ENCODE measurements around the gene NOX4. TPM values are rescaled to one million over a fixed set of nuclear protein-coding genes. Genes with fewer than 3 reads are reported as not detected.

NOX4 gene
- polyA plus RNA-seq, 6 donors from 2014 or later, result not detected

DNA sequence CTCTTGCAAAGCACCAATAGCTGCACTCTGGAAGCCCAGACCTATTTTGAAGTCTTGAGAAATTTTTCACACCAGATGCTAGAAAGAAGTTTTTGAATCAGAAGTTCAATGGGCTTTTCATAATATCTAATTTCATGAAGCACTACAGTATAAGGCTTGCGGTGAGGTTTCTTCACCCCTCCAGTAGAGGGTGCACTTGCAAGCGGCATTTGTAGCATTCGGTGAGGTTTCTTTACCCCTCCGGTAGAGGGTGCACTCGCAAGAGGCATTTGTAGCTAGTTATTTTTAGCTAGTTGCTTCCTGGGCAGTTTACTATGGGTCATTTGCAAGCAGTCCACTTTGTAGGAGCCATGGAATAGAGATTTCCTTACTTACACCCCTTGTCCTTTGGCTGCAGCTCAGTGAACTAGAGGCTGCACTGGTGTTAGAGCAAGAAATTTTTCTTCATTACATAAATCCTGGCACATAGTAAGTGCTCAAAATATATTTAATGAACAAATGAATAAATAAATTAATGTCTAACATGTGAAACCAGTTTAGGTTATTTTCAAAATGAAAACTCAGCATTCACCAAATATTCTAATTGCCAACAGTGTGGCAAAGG, 7.8 kb upstream of the NOX4 start:
- no peaks in the 10 kb centered on the region for H3K36me3 Mint-ChIP-seq
- no peak overlapping the region for H3K4me3 Mint-ChIP-seq
- H3K27me3 Mint-ChIP-seq, result peaks cover 0 to 5% (median 0%) of the 10 kb centered on the region in 3 donors
- no peaks in the 10 kb centered on the region for H3K4me1 Mint-ChIP-seq
- ATAC-seq (ENCODE audit: low read depth in 2 of 2) (no peak), DNase-seq (no peak)
- peaks cover 0 to 12% (median 0%) of the 10 kb centered on the region in 7 donors for H3K9me3 Mint-ChIP-seq
- H3K27ac Mint-ChIP-seq, result no peak overlapping the region

DNA sequence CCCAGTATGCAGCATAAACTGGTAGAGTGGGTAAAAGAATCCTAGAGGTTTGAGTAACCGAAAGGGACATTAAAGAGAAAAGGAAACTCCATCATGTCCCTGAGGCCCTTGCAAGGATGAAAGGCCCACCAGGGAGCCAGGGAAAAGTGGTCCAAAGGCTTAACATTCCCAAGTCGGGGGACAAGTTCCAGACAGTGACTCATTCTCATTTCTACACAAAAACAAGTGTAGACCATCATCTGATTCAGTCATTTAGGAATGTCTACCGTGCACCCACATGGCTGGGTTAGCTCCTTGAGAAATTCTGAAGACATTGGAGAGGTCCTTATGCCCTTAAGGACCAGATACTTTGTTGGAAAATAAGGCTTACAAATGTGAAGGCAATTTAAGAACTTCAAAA, 4.8 kb upstream of the NOX4 start:
- peaks cover 1 to 13% (median 8%) of the 10 kb centered on the region in 3 donors for H3K27me3 Mint-ChIP-seq

DNA sequence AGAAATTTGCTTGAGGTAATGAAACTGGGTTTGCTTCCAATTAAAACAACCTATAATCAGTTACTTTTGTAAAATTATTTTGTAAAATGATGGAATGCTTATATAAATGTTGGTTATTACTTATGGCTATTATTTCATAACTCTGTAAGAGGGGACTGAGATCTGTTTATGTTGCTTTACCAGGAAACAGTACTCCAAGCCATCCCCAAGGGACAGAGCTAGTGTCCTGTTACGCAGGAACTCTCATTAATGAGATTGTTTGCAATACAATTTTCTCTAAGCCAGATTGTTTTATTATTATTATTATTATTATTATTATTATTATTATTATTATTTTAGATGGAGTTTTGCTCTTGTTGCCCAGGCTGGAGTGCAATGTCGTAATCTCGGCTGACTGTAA, 2.3 kb upstream of the NOX4 start:
- Mint-ChIP-seq H3K9me3 (peaks cover 0 to 12% (median 2%) of the 10 kb centered on the region in 7 donors), H3K36me3 (no peaks in the 10 kb centered on the region), H3K27ac (no peak overlapping the region), H3K4me3 (no peak overlapping the region), H3K27me3 (peaks cover 13 to 31% (median 14%) of the 10 kb centered on the region in 3 donors), H3K4me1 (no peaks in the 10 kb centered on the region)
- no peak for DNase-seq
- no peak for ATAC-seq (ENCODE audit: low read depth in 2 of 2)

More for the DNA sequence above, 4.8 kb upstream of the NOX4 start:
- Mint-ChIP-seq H3K36me3 (no peaks in the 10 kb centered on the region), H3K27ac (no peak overlapping the region), H3K9me3 (peaks cover 0 to 12% (median 0%) of the 10 kb centered on the region in 7 donors), H3K4me3 (no peak overlapping the region), H3K4me1 (no peaks in the 10 kb centered on the region)
- DNase-seq (no peak), ATAC-seq (ENCODE audit: low read depth in 2 of 2) (no peak)

DNA sequence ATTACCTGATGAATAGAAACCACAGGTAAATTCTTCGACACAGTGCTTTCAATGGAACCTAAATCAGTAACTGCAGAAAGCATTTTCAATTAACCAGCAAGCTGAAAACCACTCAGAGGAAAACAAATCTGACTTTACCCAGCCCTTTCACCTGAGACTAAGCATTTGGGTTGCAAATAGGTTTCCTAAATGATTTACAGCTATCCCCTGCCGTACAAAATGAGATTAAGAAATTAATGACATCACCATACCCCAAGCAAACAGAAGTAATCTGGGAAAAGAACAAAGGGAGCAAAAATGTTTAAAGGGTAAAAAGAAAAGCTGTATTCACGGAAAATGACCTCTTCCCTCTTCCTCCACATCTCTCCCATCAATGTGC, 584 bp downstream of the NOX4 start:
- no peaks in the 10 kb centered on the region for H3K36me3 Mint-ChIP-seq
- no peak overlapping the region for H3K4me3 Mint-ChIP-seq
- ATAC-seq (ENCODE audit: low read depth in 2 of 2) (no peak), DNase-seq (no peak)
- H3K27me3 Mint-ChIP-seq, result peaks cover 13 to 31% (median 14%) of the 10 kb centered on the region in 3 donors
- H3K9me3 Mint-ChIP-seq, result peaks cover 0 to 12% (median 2%) of the 10 kb centered on the region in 7 donors
- no peak overlapping the region for H3K27ac Mint-ChIP-seq
- H3K4me1 Mint-ChIP-seq, result no peaks in the 10 kb centered on the region

DNA sequence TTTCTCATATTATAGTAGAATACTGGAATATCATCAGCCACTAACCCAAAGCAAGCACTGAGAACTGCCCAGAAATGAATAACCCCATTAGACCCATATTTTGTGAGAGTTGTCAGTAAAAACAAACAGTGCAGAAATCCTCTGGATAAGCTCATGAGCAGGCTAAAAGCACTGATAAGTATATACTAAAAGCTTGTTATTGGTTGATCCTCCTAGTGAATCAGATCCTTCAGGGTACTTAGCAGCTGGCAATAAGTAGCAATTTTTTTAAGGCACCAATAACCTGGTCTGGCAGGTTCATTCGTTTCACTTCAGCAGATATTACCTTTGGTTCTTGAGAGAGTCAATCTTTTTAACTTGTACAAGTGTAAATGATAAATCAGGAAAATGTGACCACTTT, 1.2 kb downstream of the NOX4 start:
- Mint-ChIP-seq H3K27ac (no peak overlapping the region), H3K9me3 (peaks cover 0 to 6% (median 2%) of the 10 kb centered on the region in 7 donors), H3K4me1 (no peaks in the 10 kb centered on the region), H3K36me3 (no peaks in the 10 kb centered on the region), H3K4me3 (no peak overlapping the region), H3K27me3 (peaks cover 9 to 31% (median 13%) of the 10 kb centered on the region in 3 donors)
- no peak for DNase-seq
- ATAC-seq (ENCODE audit: low read depth in 2 of 2), result no peak

DNA sequence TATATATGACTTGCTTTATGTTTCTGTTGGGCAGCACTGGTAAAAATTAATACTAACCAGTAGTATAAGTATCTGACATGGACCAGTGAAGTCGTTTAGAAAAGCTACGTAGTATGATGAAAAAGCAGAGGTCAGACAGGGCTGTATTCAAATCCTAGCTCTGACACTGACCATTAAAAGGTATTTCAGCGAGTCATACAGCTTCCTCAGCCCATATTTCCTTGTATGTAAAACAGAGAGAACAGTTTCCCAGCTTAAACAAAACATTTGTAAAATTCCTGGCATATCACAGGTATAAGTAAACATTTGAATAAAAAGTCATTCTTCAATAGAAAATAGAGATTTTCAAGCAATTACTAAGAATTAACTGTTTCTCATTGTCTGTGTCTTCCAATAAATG, 4.2 kb downstream of the NOX4 start:
- DNase-seq (no peak), ATAC-seq (ENCODE audit: low read depth in 2 of 2) (no peak)
- peaks cover 9 to 27% (median 13%) of the 10 kb centered on the region in 3 donors for H3K27me3 Mint-ChIP-seq
- no peak overlapping the region for H3K27ac Mint-ChIP-seq
- H3K9me3 Mint-ChIP-seq, result peaks cover 0 to 4% (median 2%) of the 10 kb centered on the region in 7 donors
- no peaks in the 10 kb centered on the region for H3K36me3 Mint-ChIP-seq
- H3K4me1 Mint-ChIP-seq, result no peaks in the 10 kb centered on the region
- no peak overlapping the region for H3K4me3 Mint-ChIP-seq

DNA sequence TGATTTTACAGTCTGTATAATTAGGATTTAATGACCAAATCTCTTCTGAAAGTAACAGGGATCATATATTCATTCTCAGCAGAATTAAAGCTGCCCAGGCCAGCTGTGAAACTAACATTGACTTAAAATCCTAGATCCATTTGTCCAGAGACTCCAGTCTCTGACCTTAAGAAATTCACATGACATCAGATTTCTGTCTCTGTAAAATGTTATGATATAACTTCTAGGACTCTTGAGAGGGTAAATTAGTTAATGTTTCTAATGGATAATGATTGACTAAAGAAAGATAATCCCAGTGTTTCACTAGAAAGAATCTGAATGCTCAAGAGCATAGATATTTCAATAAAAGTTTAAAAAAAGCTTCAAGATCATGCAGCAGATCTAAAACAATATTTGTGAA, 6.3 kb downstream of the NOX4 start:
- Mint-ChIP-seq H3K27ac (no peak overlapping the region), H3K4me3 (no peak overlapping the region), H3K27me3 (peaks cover 0 to 7% (median 1%) of the 10 kb centered on the region in 3 donors), H3K36me3 (no peaks in the 10 kb centered on the region), H3K9me3 (peaks cover 0 to 3% (median 0%) of the 10 kb centered on the region in 7 donors), H3K4me1 (no peaks in the 10 kb centered on the region)
- ATAC-seq (ENCODE audit: low read depth in 2 of 2) (no peak), DNase-seq (no peak)

DNA sequence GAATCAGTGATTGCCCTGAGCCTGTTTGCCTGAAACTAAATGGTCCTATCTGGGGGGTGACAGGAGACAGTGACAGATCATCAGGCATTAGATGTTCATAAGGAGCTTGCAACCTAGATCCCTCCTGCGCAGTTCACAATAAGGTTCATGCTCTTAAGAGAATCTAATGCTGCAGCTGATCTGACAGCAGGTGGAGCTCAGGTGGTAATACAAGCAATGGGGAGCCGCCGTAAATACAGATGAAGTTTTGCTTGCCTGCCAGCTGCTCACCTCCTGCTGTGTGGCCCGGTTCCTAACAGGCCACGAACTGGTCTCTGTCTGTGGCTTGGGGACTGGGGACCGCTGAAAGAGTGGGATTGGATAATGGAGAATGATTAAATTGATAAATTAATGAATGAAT, 14.0 kb downstream of the NOX4 start:
- H3K27ac Mint-ChIP-seq, result no peak overlapping the region
- H3K4me3 Mint-ChIP-seq, result no peak overlapping the region
- no peak for DNase-seq
- H3K27me3 Mint-ChIP-seq, result no peaks in the 10 kb centered on the region
- no peaks in the 10 kb centered on the region for H3K36me3 Mint-ChIP-seq
- no peaks in the 10 kb centered on the region for H3K4me1 Mint-ChIP-seq
- ATAC-seq (ENCODE audit: low read depth in 2 of 2), result no peak
- H3K9me3 Mint-ChIP-seq, result peaks cover 0 to 4% (median 0%) of the 10 kb centered on the region in 7 donors

DNA sequence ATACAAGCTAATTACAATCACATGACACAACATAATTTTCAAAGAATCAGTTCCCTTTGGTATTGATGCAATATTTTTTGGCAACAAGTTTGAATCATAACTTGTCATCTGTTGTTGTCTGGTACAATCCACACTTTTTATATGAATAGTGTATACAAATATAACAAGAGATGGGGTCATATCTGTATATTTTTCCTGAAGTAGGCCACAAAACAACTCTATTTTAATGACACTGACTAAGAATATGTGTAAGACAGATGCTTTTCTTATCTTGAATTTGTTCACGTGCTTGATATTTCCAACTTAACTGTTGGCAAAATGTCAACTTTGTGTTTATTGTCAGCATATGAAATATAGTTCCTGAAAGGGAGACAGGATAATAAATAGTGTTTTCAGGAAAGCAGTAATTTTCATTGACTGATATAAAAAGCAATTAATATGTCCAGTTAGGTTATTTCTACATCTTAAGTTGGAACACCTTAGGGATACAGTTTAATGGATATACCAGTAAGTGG, 27.9 kb downstream of the NOX4 start:
- Mint-ChIP-seq H3K4me3 (no peak overlapping the region), H3K27me3 (no peaks in the 10 kb centered on the region)
- ATAC-seq (ENCODE audit: low read depth in 2 of 2), result no peak

DNA sequence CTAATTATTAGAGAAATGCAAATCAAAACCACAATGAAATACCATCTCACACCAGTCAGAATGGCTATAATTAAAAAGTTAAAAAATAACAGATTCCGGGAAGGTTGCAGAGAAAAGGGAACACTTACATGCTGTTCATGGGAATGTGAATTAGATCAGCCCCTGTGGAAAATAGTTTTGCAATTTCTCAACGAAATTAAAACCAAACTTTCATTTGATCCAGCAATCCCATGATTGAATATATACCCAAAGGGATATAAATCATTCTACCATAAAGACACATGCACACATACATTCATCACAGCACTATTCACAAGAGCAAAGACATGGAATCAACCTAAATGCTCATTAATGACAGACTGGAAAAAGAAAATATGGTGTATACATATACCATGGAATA, 32.5 kb downstream of the NOX4 start:
- Mint-ChIP-seq H3K4me3 (no peak overlapping the region), H3K9me3 (peaks cover 0 to 16% (median 7%) of the 10 kb centered on the region in 7 donors), H3K27ac (no peak overlapping the region), H3K27me3 (no peaks in the 10 kb centered on the region), H3K36me3 (no peaks in the 10 kb centered on the region), H3K4me1 (no peaks in the 10 kb centered on the region)
- ATAC-seq (ENCODE audit: low read depth in 2 of 2) (no peak), DNase-seq (no peak)

More for the DNA sequence above, 27.9 kb downstream of the NOX4 start:
- no peaks in the 10 kb centered on the region for H3K4me1 Mint-ChIP-seq
- no peaks in the 10 kb centered on the region for H3K36me3 Mint-ChIP-seq
- no peak overlapping the region for H3K27ac Mint-ChIP-seq
- DNase-seq, result no peak
- H3K9me3 Mint-ChIP-seq, result peaks cover 0 to 10% (median 6%) of the 10 kb centered on the region in 7 donors

DNA sequence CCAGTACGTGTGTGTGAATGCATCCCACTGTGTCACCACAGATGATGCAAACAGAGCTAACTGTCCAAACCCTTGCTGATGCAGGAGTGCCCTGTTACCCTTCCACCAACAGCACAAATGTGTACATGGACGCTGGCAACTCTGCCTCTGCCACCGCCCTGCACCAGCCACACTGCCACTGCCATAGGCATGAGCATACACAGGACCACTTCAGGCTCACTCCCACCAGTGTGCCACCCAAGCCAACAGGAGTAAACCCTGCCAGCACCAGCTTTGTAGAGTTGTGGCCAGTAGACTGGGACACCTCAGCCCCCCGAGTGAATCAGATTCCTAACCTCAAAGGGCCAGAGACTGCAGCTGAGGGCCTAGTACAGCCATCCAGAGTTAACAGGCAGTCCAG, 34.0 kb downstream of the NOX4 start:
- Mint-ChIP-seq H3K36me3 (no peaks in the 10 kb centered on the region), H3K4me3 (no peak overlapping the region), H3K27me3 (no peaks in the 10 kb centered on the region), H3K27ac (no peak overlapping the region), H3K4me1 (no peaks in the 10 kb centered on the region), H3K9me3 (peaks cover 0 to 17% (median 7%) of the 10 kb centered on the region in 7 donors)
- no peak for ATAC-seq (ENCODE audit: low read depth in 2 of 2)
- DNase-seq, result no peak

DNA sequence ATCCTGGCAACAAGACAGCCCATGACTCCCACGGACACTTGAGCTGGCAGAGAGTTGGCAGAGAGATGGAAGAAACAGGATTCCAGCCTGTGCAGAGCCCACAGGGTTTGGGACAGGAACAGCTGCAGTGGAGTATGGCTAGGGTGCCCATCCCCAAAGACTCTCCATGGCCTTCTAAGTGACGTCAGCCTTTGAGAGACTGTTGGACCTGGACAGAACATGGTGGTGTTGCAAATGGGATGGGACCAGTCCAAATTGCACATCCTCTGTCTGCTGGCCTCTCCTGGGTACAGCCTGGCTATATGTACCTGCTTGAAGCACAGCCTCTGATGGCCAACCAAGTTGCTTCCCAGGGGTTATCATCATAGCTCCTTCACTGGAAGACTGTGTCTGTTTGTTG, 34.5 kb downstream of the NOX4 start:
- H3K27ac Mint-ChIP-seq, result no peak overlapping the region
- ATAC-seq (ENCODE audit: low read depth in 2 of 2) (no peak), DNase-seq (no peak)
- H3K36me3 Mint-ChIP-seq, result no peaks in the 10 kb centered on the region
- H3K9me3 Mint-ChIP-seq, result peaks cover 0 to 17% (median 7%) of the 10 kb centered on the region in 7 donors
- no peaks in the 10 kb centered on the region for H3K4me1 Mint-ChIP-seq
- H3K4me3 Mint-ChIP-seq, result no peak overlapping the region
- H3K27me3 Mint-ChIP-seq, result no peaks in the 10 kb centered on the region

DNA sequence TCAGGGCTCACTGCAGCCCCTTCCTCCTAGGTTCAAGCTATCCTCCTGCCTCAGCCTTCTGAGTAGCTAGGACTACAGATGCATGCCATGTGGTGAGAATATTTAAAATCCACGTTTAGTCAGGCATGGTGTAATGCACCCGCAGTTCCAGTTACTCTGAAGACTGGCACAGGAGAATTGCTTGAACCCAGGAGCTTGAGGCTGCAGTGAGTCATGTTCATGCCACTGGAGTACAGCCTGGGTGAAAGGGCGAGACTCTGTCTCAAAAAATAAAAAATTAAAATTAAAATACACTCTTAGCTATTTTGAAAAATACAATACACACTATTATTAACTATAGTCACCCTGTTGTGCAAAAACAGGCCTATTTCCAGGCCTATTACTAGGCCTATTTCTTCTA, 38.4 kb downstream of the NOX4 start:
- ATAC-seq (ENCODE audit: low read depth in 2 of 2) (no peak), DNase-seq (no peak)
- Mint-ChIP-seq H3K36me3 (no peaks in the 10 kb centered on the region), H3K4me3 (no peak overlapping the region), H3K27me3 (no peaks in the 10 kb centered on the region), H3K27ac (no peak overlapping the region), H3K9me3 (peaks cover 0 to 12% (median 5%) of the 10 kb centered on the region in 7 donors), H3K4me1 (no peaks in the 10 kb centered on the region)

DNA sequence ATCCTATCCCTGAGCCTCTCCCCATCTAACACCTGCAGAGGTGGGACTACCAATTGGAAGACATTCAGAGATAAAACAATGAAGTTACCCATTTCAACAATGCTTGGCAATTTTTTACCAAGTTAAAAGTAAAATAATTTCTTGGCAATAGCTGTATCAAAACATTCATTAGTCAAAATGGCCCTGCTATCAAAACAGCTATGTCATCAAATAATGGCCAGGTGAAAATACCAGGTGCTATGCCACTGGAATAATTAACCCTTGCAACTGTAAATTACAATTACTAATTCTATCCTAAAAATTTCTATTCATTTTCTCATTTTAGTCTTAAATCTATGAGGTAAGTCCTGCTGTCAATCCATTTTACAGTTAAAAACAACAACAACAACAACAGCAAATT, 43.3 kb downstream of the NOX4 start:
- no peak for DNase-seq
- no peaks in the 10 kb centered on the region for H3K27me3 Mint-ChIP-seq
- peaks cover 2 to 15% (median 6%) of the 10 kb centered on the region in 7 donors for H3K9me3 Mint-ChIP-seq
- H3K36me3 Mint-ChIP-seq, result no peaks in the 10 kb centered on the region
- ATAC-seq (ENCODE audit: low read depth in 2 of 2), result no peak
- H3K4me1 Mint-ChIP-seq, result no peaks in the 10 kb centered on the region
- no peak overlapping the region for H3K4me3 Mint-ChIP-seq
- no peak overlapping the region for H3K27ac Mint-ChIP-seq
